ENCODE data around the gene EGF. TPM values are rescaled to one million over a fixed set of nuclear protein-coding genes. Genes with fewer than 3 reads are reported as not detected.

Gene EGF
- total RNA-seq, 1 experiment from 2014 or later: 1.5 TPM

DNA sequence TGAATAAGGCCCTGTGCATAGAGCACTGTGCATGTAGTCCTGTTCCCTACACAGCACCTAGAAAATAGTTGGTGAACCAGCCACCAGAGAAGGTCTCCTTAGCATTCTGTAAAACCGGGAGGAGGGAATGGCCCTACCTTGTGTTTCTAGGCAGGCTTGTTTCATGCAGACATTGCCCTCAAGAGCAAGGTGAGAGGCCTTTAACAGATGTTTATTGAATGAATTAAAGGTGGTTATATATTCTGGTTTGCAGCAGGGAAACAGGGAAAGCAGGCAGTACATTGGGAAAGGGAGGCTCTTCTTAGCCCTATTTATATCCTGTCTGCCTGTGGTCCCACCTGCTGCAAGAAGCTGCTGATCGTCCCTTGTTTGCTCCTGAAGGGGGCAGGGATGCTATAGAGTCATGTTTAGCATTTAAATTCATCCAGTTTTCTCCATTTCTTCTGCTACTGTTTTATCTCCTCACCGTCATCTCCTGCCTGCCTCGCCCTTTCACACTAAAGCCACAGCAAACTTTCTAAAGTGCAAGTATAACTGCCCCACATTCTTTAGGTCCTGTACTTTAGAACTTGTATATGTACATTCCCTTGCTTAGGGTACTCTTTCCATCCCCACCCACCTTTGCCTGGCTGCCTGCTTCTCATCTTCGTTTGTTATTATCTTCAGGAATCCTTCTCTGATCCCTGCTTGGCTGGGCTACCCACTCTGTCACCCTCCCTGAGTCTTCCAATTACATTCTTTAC, 60.3 kb downstream of the EGF start:
- no peaks in the 10 kb centered on the region for H3K79me1 ChIP-seq (ENCODE audit: insufficient read depth, low read depth, low read length, poor library complexity, severe bottlenecking)
- Mint-ChIP-seq H3K9me3 (no peaks in the 10 kb centered on the region), H3K4me1 (peaks cover 14 to 22% of the 10 kb centered on the region in 2 experiments), H3K27ac (peak overlapping the region in 2 of 3 experiments; percentile 34 to 84; a peak in 3 of 7 replicates), H3K36me3 (ENCODE audit: insufficient read depth in 1 of 3, low read depth in 3 of 3) (no peaks in the 10 kb centered on the region), H3K27me3 (ENCODE audit: low read depth) (no peaks in the 10 kb centered on the region), H3K4me3 (peak overlapping the region; percentile 12 to 61; a peak in 4 of 5 replicates)
- H2BK120ac ChIP-seq (ENCODE audit: low read depth, low read length, poor library complexity, severe bottlenecking): no peak overlapping the region
- no peak overlapping the region for H4K91ac ChIP-seq (ENCODE audit: insufficient read length, low read depth, low read length)
- H3K4me1 ChIP-seq (ENCODE audit: insufficient read depth, low read length): peaks cover 7% of the 10 kb centered on the region; the same call in 1 of the 2 replicates
- no peaks in the 10 kb centered on the region for H3K27me3 ChIP-seq (ENCODE audit: insufficient read depth, low read length)
- H2BK12ac ChIP-seq (ENCODE audit: insufficient read length, low read depth, low read length): no peak overlapping the region
- H3K23me2 ChIP-seq (ENCODE audit: insufficient read length, low read depth, low read length, poor library complexity, severe bottlenecking): no peaks in the 10 kb centered on the region
- no peak overlapping the region for H3K14ac ChIP-seq (ENCODE audit: insufficient read depth, low read length)
- no peak overlapping the region for H4K8ac ChIP-seq (replicated peaks; ENCODE audit: insufficient read length, low read depth, low read length)
- no peak overlapping the region for H3K4ac ChIP-seq (ENCODE audit: low read depth, low read length)
- H2BK20ac ChIP-seq (ENCODE audit: low read depth, low read length, poor library complexity, severe bottlenecking): no peak overlapping the region
- H2BK5ac ChIP-seq (ENCODE audit: insufficient read length, low read length): no peak overlapping the region
- no peak overlapping the region for H2AFZ ChIP-seq (ENCODE audit: low read length)
- DNase-seq: peak; percentile 37
- no peak overlapping the region for H3K56ac ChIP-seq (ENCODE audit: insufficient read length, low read depth, low read length)
- no peaks in the 10 kb centered on the region for H4K20me1 ChIP-seq (ENCODE audit: control insufficient read depth, insufficient read depth, insufficient read length)
- no peak overlapping the region for H3K27ac ChIP-seq (ENCODE audit: insufficient read length, low read depth, low read length)
- H3K18ac ChIP-seq (ENCODE audit: insufficient read length, low read depth, low read length): no peak overlapping the region
- no peaks in the 10 kb centered on the region for H3K9me3 ChIP-seq (ENCODE audit: control insufficient read depth, low read depth, low read length)
- H3K79me2 ChIP-seq (ENCODE audit: insufficient read depth, low read length): no peaks in the 10 kb centered on the region
- H2AK5ac ChIP-seq (ENCODE audit: insufficient read length, low read length): no peak overlapping the region
- WGBS (ENCODE audit: extremely low coverage, insufficient read length, low lambda C conversion rate): no CpG with 5 or more reads among the region's 5 CpGs
- no peak overlapping the region for H3T11ph ChIP-seq (ENCODE audit: low read length)
- TF ChIP-seq, protein P1, sequence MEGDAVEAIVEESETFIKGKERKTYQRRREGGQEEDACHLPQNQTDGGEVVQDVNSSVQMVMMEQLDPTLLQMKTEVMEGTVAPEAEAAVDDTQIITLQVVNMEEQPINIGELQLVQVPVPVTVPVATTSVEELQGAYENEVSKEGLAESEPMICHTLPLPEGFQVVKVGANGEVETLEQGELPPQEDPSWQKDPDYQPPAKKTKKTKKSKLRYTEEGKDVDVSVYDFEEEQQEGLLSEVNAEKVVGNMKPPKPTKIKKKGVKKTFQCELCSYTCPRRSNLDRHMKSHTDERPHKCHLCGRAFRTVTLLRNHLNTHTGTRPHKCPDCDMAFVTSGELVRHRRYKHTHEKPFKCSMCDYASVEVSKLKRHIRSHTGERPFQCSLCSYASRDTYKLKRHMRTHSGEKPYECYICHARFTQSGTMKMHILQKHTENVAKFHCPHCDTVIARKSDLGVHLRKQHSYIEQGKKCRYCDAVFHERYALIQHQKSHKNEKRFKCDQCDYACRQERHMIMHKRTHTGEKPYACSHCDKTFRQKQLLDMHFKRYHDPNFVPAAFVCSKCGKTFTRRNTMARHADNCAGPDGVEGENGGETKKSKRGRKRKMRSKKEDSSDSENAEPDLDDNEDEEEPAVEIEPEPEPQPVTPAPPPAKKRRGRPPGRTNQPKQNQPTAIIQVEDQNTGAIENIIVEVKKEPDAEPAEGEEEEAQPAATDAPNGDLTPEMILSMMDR (conservative IDR thresholded peaks at IDR 0.05): peak; percentile 6; the same call in 1 of the 3 replicates
- no peak overlapping the region for H3K23ac ChIP-seq (ENCODE audit: insufficient read length, low read depth, low read length)
- no peak overlapping the region for H4K5ac ChIP-seq (ENCODE audit: insufficient read length, low read depth, low read length)
- H3K4me2 ChIP-seq (ENCODE audit: insufficient read depth, insufficient read length, low read length): peak overlapping the region; percentile 17
- no peak overlapping the region for H3K9ac ChIP-seq (ENCODE audit: extremely low read depth, insufficient read length, low read length)
- no peak overlapping the region for H2BK15ac ChIP-seq (ENCODE audit: low read depth, low read length)
